HG03064 (cell line): ENCODE measurements around the gene FGF5.
"Not testable (repeated sequence)": the region's sequence is repeated elsewhere in the genome, so short reads cannot be mapped to it uniquely, and the experiment has no call there.

Source experiments
- ATAC-seq: cut with Tn5 transposase; IDR thresholded peaks from one replicate; pipeline ENCODE4 v1.9.1; 2021; ENCODE audit warnings: low read depth; ENCODE audit not compliant: unreplicated experiment

The FGF5 gene

GRCh38 chr4:80266253-80266901, at the start of gene FGF5:
FGF5 (plus strand) TSS chr4:80266664; CDS start chr4:80266825, 161 bp downstream.
- ATAC-seq = no peak

- ATAC-seq = no peak
These were observed 47.0 kb upstream of the FGF5 start for GRCh38 chr4:80219301-80220025.

- ATAC-seq = no peak
These were observed 45.8 kb upstream of the FGF5 start for GRCh38 chr4:80220711-80221110.

- ATAC-seq = no peak
These were observed 45.3 kb upstream of the FGF5 start for GRCh38 chr4:80221161-80221560.

GRCh38 chr4:80225595-80225994, 40.9 kb upstream of the FGF5 start:
- ATAC-seq = no peak

GRCh38 chr4:80226094-80226493, 40.4 kb upstream of the FGF5 start:
- ATAC-seq = no peak

- no peak for ATAC-seq
These were observed 38.0 kb upstream of the FGF5 start for GRCh38 chr4:80228460-80228859.

- ATAC-seq = no peak
These were observed 37.3 kb upstream of the FGF5 start for GRCh38 chr4:80229128-80229527.

GRCh38 chr4:80229590-80229989, 36.9 kb upstream of the FGF5 start:
- no peak for ATAC-seq

GRCh38 chr4:80231180-80231579, 35.3 kb upstream of the FGF5 start:
- no peak for ATAC-seq

- no peak for ATAC-seq
These were observed 33.6 kb upstream of the FGF5 start for GRCh38 chr4:80232707-80233370.

GRCh38 chr4:80233390-80233789, 33.1 kb upstream of the FGF5 start:
- no peak for ATAC-seq

- no peak for ATAC-seq
These were observed 31.0 kb upstream of the FGF5 start for GRCh38 chr4:80235451-80235850.

GRCh38 chr4:80237992-80238391, 28.5 kb upstream of the FGF5 start:
- ATAC-seq = no peak

- no peak for ATAC-seq
These were observed 26.8 kb upstream of the FGF5 start for GRCh38 chr4:80239480-80240150.

- ATAC-seq = no peak
These were observed 25.5 kb upstream of the FGF5 start for GRCh38 chr4:80240976-80241375.

GRCh38 chr4:80243274-80244018, 23.0 kb upstream of the FGF5 start:
- ATAC-seq = no peak

GRCh38 chr4:80247484-80247883, 19.0 kb upstream of the FGF5 start:
- not testable (repeated sequence) for ATAC-seq

- ATAC-seq = no peak
These were observed 17.3 kb upstream of the FGF5 start for GRCh38 chr4:80249144-80249543.

GRCh38 chr4:80252427-80252826, 14.0 kb upstream of the FGF5 start:
- ATAC-seq = no peak
